ENCODE results near the gene IGF2BP2. TPM values are rescaled to one million over a fixed set of nuclear protein-coding genes. Genes with fewer than 3 reads are reported as not detected.
"Not testable (repeated sequence)": the region's sequence is repeated elsewhere in the genome, so short reads cannot be mapped to it uniquely, and the experiment has no call there.

IGF2BP2 gene
- total RNA-seq, 2 donors from 2014 or later = 4.1 to 4.2 TPM

DNA sequence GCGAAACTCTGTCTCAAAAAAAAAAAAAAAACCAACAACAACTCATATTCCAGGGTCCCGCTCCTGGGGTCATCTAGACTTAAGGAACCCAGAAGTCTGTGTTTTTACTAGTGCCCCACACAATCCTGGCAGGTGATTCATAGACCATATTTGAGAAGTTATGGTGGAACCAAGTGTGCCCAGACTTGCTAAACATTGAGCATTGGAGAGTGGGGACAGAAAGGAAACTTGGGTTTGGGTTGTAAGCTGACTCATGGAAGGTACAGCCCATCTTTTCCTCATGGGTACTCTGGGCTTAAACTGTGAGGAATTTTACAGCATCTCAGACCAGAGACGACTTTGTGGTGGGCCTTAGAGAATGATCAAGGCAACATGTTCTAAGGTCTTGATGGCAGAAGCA, 18.3 kb upstream of the IGF2BP2 start:
- intact Hi-C loops (cut with DNase I) = no loop called here
- no peak for DNase-seq (ENCODE audit: low spot score)

DNA sequence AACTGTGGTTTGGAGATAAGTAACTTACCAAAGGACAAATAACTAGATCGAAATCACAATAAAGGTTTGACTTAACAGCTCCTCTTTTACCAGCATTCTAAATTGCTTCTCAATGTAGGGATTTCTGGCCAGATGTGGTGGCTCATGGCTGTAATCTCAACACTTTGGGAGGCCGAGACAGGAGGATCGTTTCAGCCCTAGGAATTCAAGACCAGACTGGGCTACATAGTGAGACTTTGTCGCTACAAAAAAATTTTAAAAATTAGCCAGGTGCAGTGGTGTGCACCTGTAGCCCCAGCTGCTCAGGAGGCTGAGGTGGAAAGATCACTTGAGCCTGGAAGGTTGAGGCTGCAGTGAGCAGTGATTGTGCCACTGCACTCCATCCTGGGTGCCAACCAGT, 17.4 kb upstream of the IGF2BP2 start:
- intact Hi-C loops (cut with DNase I) = no loop called here
- DNase-seq (ENCODE audit: low spot score) = no peak

DNA sequence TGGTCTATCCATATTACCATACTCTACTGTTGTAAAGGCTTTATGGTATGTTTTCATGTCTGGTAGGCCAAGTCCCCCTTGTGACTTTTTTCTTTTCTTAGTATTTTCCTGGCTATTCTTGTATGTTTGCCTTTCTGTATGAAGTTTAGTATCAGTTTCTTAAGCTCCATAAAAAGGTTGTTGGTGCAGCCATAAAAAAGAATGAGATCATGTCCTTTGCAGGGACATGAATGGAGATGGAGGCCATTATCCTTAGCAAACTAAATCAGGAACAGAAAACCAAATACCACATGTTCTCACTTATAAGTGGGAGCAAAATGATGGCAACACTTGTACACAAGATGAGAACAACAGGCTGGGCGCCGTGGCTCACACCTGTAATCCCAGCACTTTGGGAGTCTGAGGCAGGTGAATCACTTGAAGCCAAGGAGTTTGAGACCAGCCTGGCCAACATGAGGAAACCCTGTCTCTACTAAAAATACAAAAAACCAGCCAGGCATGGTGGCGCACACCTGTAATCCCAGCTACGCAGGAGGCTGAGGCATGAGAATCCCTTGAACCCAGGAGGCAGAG, 13.7 kb upstream of the IGF2BP2 start:
- DNase-seq (ENCODE audit: low spot score); intact Hi-C loops (cut with DNase I): not testable (repeated sequence)

DNA sequence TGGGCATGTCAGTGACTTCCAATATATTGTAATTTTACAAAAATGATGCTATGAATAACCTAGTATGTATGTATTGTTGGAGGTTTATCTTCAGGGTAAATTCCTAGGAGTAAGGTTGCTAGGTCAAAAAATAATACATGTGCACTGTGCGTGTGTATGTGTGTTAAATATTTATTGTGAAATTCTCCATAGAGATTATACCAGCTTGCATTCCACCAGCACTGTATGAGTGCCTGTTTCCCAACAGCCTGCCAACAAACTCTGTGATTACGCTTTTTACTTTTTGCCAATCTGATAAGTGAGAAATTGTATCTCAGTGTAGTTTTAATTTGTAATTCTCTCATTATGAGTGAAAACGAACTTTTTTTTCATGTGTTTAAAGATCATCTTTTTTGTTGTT, 12.6 kb upstream of the IGF2BP2 start:
- no peak for DNase-seq (ENCODE audit: low spot score)
- intact Hi-C loops (cut with DNase I) = no loop called here

DNA sequence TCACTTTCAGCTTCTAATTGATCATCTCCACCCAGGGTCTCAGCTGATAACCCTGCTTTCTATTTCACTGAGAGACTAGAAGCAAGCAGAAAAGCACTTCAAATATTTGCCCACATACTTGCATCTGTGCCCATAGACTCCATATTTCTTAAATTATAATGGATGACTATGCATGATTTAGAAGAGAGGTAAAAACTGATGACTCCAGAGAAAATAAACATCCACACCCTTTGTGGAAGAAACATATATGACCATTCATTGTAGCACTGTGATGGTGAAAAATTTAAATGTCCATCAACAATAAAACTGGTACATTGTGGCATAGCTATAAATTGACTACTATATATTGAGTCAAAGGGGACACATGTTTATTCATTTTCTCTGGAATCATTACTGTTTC, 7.1 kb upstream of the IGF2BP2 start:
- no peak for DNase-seq (ENCODE audit: low spot score)

DNA sequence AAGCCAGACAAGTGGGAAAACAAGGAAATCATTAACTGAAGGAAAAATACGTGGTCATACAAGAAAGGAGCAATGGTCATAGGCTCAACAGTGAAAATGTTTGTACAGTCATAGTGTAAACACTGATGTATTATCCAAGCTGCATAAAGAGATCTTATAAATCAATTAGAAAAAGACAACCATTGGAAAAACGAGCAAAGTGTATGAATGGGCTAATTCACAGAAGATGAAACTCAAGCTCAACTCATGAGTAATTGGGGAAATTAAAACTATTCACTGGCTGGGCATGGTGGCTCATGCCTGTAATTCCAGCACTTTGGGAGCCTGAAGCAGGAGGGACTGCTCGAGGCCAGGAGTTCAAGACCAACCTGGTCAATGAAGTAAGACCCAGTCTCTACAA, 6.4 kb upstream of the IGF2BP2 start:
- intact Hi-C loops (cut with DNase I) = no loop called here
- no peak for DNase-seq (ENCODE audit: low spot score)

More for the DNA sequence above, 7.1 kb upstream of the IGF2BP2 start:
- intact Hi-C loops (cut with DNase I) = no loop called here

DNA sequence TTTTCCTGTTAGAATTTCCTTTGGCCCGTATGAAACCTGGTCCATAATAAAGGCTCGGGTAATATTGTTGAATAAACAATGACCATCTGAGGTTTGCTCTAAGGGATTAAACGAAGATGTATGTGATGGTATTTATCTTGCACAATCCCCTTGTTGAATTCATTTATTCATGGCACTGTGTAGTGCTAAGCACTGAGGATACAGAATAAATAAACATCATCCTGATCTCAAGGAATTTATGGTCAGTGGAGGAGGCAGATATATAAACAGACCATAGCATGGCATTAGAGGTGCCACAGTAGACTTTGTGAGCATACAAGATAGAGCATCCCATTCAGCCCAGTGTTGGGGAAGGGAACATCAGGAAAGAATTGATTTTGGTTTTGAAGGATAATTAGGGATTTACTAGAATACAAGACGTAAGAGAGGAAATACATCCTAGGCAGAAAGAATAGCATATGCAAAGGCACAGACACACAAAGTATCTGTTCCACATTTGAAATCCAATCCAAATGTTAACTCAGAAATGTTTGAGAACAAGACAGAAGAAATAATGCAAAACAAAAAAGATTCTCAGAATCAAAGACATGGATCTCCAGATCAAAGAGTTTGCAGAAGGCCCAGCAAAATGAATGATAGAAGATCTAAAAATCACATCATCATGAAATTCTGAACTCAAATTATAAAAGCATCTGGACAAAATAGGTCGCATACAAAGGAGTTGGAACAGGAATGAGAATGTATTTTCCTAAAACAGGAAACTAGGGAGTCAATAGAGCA, 5.4 kb upstream of the IGF2BP2 start:
- DNase-seq (ENCODE audit: low spot score) = no peak
- intact Hi-C loops (cut with DNase I) = no loop called here

DNA sequence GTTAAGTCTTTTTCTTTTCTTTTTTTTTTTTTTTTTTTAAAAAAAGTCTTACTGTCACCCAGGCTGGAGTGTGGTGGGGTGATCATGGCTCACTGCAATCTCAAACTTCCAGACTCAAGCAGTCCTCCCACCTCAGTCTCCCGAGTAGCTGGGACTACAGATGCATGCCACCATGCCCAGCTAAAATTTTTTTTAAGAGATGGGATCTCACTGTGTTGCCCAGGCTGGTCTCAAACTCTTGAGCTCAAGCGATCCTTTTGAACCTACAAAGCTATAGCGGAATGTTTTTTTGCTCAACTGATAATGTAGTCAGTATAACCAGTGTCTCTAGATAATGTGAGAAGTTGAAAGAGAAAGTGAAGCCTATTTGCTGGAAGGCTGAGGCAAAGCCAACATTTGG, 3.9 kb upstream of the IGF2BP2 start:
- no peak for DNase-seq (ENCODE audit: low spot score)
- intact Hi-C loops (cut with DNase I) = no loop called here

DNA sequence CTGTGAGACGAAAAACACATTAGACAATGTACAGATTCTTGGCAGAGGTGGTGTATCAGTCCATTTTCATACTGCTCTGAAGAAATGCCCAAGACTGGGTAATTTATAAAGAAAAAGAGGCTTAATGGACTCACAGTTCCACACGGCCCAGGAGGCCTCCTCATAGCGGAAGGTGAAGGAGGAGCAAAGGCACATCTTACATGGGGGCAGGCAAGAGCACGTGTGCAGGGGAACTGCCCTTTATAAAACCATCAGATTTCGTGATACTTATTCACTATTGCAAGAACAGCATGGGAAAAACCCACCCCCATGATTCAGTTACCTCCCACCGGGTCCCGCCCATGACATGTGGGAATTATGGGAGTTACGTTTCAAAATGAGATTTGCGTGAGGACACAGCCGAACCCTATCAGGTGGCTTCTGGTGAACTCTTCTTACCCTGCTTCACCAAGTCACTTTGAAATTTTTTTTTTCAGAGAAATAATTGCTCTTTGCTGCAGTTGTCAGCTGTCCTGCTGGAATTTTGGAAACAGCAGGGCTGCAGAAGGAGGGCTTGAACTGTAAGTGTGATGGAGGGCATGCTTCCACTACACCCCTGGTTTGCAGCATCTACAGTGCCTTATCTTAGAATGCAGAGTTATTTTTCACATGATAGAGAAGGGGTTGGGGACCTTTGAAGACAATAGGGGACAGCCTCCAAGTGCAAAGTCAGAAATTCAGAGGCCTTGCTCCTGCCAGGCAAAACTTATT, 2.9 kb upstream of the IGF2BP2 start:
- intact Hi-C loops (cut with DNase I) = no loop called here
- DNase-seq (ENCODE audit: low spot score) = no peak

DNA sequence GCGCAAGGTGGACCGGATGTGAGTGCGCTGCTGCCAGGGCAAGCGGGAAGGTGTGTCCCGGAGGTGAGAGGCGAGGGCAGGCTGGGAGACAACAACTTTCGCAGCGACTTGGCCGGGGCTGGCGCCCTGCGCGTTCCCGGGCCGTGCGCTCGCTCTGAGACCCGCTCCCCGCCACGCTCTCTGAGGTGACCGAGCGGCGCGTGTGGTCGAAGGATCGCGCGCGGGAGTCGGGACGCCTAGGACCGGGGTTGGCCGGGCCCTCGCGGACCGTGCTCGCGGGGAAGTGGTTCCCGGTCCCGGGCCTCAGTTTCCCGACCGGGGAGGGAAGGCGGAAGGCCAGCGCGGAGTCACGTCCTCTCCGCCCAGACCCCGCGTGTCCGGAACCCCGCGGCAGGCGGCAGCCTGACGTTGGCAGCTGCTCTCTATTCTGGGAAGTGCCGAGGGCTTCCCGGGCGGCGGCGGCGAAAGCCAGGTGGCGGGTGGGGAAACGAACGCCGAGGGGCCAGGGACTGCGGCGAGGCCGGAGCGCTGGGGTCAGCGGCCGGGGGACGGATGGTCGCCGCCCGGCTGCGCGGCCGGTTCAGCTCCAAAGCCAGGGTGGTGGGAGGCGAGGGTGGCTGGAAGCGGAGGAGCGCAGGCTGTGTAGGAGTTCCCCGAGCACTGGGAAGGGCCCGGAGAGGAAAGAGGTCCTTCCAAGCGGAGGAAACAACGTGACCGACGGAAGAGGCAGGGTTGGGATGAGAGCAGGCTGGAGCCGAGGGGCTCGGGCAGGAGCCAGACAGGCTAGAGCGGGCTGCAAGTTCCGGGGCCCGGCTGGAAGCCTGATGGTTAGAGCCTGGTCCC, 1.0 kb upstream of the IGF2BP2 start:
- intact Hi-C loops (cut with DNase I) = no loop called here
- DNase-seq (ENCODE audit: low spot score) = peak; percentile 86

DNA sequence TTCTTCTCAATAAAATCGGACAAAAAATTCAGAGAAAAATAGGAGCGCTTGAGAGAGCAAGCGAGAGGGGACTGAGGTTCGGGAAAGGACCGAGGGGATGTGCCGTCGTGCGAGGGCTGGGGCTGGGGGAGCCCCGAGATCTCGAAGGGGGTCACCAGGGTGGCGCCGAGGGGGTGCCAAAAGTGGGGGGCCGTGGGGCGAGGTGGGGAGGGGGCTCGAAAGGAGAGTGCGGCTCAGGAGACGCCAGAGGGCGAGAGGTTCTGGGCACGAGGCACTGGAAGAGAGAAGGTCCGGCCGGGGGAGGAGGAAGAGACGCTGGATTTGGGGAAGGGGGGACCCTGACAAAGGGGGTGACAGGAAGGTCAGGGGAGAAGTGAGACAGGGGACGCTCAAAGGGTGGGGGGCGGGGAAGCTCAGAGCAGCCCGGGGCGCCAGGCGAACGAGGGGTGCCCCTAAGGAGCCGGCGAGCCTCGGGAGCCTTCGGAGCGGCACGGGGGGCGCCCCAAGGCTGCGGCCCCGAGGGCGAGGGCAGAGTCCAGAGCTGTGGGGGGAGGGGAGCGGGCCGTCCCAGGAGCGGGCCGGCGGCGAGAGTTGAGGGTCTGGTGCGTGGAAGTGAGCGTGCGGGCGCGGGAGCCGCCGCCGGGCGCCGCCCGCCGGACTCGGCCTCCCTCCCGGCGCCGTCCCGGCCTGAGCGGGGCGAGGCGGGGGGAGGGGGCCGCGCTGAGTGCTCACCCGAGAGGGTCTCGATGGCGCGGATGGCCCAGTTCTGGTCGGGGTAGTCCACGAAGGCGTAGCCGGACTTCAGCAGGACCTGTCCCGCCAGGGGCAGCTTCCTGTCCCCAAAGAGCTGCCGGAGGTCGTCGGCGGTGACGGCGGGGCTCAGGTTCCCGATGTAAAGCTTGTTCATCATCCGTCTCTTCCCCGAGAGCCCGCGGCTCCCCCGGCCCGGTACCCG, 514 bp downstream of the IGF2BP2 start:
- intact Hi-C loops (cut with DNase I) = no loop called here
- DNase-seq (ENCODE audit: low spot score) = no peak

DNA sequence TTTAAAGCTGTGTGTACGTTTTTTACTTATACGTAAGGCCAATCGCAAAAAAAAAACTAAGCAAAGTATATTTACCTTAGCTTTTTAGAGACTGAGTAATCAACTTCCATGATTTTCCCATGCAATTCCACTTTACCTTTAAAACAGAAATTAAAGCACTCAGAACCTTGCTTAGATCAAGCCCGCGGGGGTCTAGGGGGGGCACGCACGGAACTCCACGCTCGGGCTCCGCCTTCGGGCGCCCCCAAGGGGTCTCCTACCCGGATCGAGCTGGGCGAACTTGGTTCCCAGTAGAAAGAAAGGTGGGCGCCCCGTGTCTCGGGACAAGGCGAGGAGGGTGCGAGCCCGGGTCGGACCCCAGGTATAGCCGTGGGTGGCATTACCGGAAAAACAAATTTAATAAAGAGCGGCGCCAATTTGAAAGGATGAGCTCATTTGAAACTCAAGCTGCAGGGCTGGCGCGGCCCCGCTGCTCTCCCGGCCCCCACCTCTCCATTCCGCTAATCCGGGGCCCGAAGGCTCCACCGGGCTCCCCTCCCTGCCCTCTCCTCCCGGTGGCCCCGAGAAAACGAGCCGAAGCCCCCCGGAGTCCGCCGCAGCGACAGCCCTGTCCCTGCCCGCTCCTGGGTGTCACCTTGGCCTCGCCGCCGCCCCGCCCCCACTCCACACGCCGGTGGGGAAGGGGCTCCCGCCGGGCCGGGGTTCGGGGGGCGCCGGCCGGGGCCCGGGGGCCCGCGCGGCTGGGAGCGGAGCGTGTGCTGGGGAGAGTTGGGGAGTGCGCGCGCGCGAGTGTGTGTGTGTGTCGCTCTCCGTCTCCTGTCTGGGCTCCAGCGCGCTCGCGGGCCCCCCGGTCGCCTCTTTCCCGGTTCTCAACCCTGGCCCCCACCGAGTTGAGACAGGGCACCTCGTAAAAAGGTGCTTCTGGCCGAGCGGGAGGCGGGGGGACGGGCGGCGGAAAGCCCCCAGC, 1.5 kb downstream of the IGF2BP2 start:
- peak; percentile 83 for DNase-seq (ENCODE audit: low spot score)
- intact Hi-C loops (cut with DNase I) = no loop called here

DNA sequence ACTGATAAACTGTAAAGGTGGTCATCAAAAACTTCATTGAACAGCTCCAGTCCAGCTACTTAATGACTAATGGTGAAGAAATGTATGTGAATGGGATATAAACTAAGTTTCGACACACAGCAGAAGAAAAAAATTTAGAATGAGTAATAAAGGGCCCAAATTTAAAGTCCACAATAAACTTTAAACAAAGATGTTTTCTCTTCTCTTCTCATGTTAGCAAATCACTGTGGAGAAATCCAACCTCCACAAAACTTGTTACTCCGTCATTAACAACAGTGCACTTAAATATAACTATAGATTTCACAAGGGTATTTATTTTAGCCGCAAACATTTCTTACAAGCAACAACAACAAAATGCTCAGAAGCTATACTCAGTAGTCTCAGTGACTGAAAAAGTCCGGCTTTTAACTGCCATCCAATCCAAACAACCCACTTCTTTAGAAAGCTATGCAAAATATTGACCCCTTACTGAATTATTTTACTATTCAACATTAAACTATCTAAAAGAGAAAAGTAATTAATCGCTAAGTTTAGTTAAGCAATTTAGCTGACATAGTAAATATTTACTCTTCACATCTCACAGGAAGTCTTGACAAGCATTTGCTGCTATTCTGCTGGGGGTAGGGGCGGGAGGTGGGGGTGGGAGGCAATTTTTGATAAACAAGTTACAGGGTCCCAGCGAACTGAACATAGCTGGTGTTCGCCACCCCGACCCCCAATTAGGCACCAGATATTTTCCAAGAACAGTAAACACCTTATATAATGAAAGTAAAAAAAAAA, 2.4 kb downstream of the IGF2BP2 start:
- DNase-seq (ENCODE audit: low spot score) = no peak
- intact Hi-C loops (cut with DNase I) = no loop called here

DNA sequence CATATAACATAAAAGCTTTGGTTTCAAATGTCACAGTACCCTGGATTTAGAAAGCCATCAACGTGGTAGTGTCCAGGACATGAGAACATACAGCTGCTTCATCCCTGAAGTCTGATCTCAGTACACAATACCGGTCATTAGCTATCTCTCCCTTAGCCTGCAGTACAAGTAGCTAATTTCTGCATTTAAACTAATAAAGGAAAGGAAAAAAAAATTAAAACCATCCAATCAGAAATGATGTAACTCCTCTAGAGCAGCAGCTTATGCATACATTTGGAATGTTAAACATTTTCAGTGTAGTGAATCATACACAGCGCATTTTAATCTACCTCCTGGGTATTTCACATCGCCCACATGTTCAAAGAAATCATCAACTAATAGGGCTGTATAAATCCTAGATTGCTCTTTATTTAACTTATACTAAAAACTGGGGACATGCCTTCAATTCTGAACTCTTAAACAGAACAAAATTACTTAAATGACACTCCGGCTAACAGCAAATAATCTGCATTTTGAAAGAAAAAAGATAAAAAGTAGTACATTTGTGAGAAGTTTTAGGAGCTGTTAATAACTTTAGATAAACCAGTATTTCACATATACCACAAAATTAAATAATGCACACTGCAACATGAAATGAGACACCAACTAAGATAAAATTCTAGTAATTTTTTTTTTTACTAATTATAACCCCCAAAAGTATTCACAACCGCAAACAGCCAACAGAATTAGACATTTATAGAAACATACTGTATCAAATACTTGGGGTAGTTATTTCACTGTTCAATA, 3.7 kb downstream of the IGF2BP2 start:
- DNase-seq (ENCODE audit: low spot score) = no peak
- intact Hi-C loops (cut with DNase I) = no loop called here

DNA sequence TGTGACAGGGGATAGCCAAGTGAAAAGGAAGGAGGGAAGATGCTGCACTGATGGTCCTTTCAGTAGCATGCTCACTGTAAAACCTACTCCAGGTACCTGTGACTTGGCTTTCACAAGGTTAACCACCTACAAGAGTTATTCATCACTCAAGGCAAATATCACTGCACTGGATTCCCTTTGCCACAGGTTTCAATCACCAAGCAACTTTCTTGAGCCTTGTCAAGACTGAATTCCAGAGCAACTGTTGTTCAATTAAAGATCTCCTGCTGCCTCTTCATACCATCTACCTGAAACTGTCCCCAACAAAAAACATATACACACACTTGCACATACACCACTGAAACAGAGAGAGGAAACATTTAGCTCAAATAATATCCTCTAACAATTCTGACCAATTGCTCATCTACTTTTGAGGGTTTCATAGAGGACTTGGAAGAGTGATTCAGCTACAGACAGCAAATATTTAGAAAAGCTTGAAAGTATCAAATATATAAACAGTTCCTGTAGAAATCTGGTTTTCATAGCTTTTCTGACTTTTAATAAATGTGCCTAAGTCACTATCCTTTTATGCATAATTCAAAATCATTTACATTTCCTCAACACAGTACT, 6.5 kb downstream of the IGF2BP2 start:
- intact Hi-C loops (cut with DNase I) = no loop called here
- no peak for DNase-seq (ENCODE audit: low spot score)
